Esophagus squamous epithelium (tissue), 5 donors: ENCODE data around the gene WBP1L. TPM values are rescaled to one million over a fixed set of nuclear protein-coding genes. Genes with fewer than 3 reads are reported as not detected.

Source experiments
- DNase-seq: peaks from one replicate; lab custom pipeline; 2025; lab: John Stamatoyannopoulos, UW
- H3K27ac ChIP-seq, 4 donors: fragments of 200-600 bp; sonication (generic); one replicate each; pipeline ENCODE4 v1.5.1; 2016 to 2019; ENCODE audit warnings: mild to moderate bottlenecking in 1 of 4
- H3K27me3 ChIP-seq, 4 donors: fragments of 200-600 bp; sonication (generic); 1 replicate in 3 of 4; 2 replicates in 1 of 4; pipeline versions ENCODE4 v1.5.1 to v1.6.0; 2017 to 2021; ENCODE audit warnings: antibody characterized with exemption in 1 of 4
- H3K36me3 ChIP-seq, 3 donors: fragments of 200-600 bp; sonication (generic); one replicate each; pipeline ENCODE4 v1.5.1; 2016 to 2019
- H3K4me1 ChIP-seq, 3 donors: fragments of 200-600 bp; sonication (generic); one replicate each; pipeline ENCODE4 v1.5.1; 2017 to 2019
- H3K4me3 ChIP-seq, 4 donors: fragments of 200-600 bp; sonication (generic); 1 replicate in 3 of 4; 2 replicates in 1 of 4; pipeline ENCODE4 v1.5.1; 2016 to 2019; ENCODE audit warnings: mild to moderate bottlenecking in 2 of 4, moderate library complexity in 1 of 4
- H3K9me3 ChIP-seq, 3 donors: fragments of 200-600 bp; sonication (generic); one replicate each; pipeline ENCODE4 v1.5.1; 2016 to 2019
- POLR2A ChIP-seq, 4 donors: fragments of 450-650 bp; IDR thresholded peaks; one replicate each; pipeline ENCODE4 v1.6.1; 2017; ENCODE audit warnings: antibody characterized with exemption in 4 of 4, mild to moderate bottlenecking in 4 of 4, moderate library complexity in 3 of 4
- WGBS, 2 donors: methylation state at CpG; one replicate each; pipeline ENCODE4 v1.1.5; 2018; 5-methylcytosine and 5-hydroxymethylcytosine counted together
- intact Hi-C: fragments of 100-400 bp; cut with DNase I; formaldehyde crosslinking; loops from one replicate; pipeline ENCODE4 v1.15.0; 2022
- total RNA-seq, 4 donors: library from RNA; depleted of rRNA; stranded (reverse); fragments of >200 nt; gene quantifications; one replicate each; pipeline ENCODE4 v1.1.0, GENCODE V29; 2016
- TF ChIP-seq, protein P1 (sequence below), 6 experiments: fragments of 450-650 bp in 4 of 6; fragments of 200-600 bp in 2 of 6; sonication (generic) in 2 of 6; IDR thresholded peaks; one replicate each; pipeline ENCODE4 v1.5.1; 2016 to 2019; ENCODE audit warnings: antibody characterized with exemption in 6 of 6, mild to moderate bottlenecking in 4 of 6, moderate library complexity in 4 of 6
- donor health status: DM: yes; HTN: yes; CAD: no.

Gene WBP1L
- total RNA-seq, 4 donors from 2014 or later, result 40.6 to 61.4 (median 49.1) TPM

DNA sequence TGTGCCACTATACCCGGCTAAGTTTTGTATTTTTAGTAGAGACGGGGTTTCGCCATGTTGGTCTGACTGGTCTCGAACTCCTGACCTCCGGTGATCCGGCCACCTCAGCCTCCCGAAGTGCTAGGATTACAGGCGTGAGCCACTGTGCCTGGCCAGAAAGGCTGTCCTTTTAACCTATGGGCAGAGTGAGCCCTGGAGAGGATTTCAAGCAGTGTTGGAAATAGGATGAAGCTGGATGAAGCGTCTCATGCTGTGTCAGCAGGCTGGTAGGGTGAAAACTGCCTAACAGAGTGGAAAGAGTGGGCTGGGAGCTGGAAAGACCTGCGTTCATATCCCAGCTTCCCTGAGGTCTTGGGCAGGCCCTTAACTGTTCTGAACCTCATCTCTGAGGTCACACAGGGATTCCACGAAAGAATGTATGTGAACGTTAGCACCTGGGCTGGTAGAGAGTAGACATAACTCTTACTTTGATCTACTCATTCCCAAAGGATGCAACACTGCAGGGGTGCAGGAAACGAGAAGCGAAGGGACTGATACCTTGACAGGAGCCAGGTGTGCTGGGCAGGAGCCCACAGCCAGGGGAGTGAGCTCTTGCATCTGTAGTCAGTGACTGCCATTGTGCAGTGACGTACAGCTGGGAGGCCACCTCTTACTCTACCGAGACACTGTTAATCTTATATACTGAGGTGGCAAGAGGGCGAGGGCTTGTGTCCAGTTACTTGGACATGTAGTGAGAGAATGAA lies 34.1 kb downstream of the WBP1L start:
- TF ChIP-seq, protein P1, sequence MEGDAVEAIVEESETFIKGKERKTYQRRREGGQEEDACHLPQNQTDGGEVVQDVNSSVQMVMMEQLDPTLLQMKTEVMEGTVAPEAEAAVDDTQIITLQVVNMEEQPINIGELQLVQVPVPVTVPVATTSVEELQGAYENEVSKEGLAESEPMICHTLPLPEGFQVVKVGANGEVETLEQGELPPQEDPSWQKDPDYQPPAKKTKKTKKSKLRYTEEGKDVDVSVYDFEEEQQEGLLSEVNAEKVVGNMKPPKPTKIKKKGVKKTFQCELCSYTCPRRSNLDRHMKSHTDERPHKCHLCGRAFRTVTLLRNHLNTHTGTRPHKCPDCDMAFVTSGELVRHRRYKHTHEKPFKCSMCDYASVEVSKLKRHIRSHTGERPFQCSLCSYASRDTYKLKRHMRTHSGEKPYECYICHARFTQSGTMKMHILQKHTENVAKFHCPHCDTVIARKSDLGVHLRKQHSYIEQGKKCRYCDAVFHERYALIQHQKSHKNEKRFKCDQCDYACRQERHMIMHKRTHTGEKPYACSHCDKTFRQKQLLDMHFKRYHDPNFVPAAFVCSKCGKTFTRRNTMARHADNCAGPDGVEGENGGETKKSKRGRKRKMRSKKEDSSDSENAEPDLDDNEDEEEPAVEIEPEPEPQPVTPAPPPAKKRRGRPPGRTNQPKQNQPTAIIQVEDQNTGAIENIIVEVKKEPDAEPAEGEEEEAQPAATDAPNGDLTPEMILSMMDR (IDR thresholded peaks at IDR 0.05), result no peak
- no peak for TF ChIP-seq POLR2A (IDR thresholded peaks at IDR 0.05)
- Histone ChIP-seq H3K27ac (peak overlapping the region; percentile 46 to 95 (median 89)), H3K4me1 (peaks cover 82 to 100% (median 96%) of the 10 kb centered on the region in 3 donors), H3K4me3 (no peak overlapping the region), H3K36me3 (peaks cover 0 to 6% (median 0%) of the 10 kb centered on the region in 3 donors), H3K27me3 (peaks cover 0 to 32% (median 0%) of the 10 kb centered on the region in 4 donors), H3K9me3 (no peaks in the 10 kb centered on the region)
- no peak for DNase-seq
- WGBS, 2 donors, result 76 to 82% methylated on average over 9 to 10 of the region's 17 CpGs
- intact Hi-C loops, result no loop called here

DNA sequence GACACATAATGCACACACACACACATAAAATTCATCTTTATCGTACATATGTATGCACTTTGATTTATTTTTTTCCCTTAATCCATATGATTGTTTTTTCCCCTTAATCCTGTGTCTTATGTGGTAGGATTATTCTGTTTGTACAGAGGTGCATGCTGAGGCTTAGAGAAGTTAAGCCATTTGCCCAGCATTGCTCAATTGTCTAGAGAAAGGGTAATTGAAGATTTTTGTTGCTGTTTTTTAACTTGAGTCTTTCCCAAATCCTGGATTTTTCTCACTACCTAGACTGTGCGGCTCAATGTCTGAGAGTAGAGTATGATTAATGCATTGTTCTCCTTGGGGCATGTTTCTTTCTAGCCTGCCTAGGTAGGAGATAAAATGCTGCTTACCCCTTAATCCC lies 35.0 kb downstream of the WBP1L start:
- Histone ChIP-seq H3K27ac (peak overlapping the region in 3 of 4 donors; percentile 11 to 91 (median 87)), H3K36me3 (peaks cover 0 to 6% (median 0%) of the 10 kb centered on the region in 3 donors), H3K4me1 (peaks cover 79 to 100% (median 96%) of the 10 kb centered on the region in 3 donors), H3K4me3 (no peak overlapping the region), H3K9me3 (no peaks in the 10 kb centered on the region), H3K27me3 (peaks cover 0 to 32% (median 0%) of the 10 kb centered on the region in 4 donors)
- no peak for TF ChIP-seq POLR2A (IDR thresholded peaks at IDR 0.05)
- TF ChIP-seq, protein P1 (IDR thresholded peaks at IDR 0.05), result no peak
- intact Hi-C loops, result no loop called here
- no peak for DNase-seq
- 42 to 61% methylated on average over 2 of the region's 2 CpGs for WGBS, 2 donors

DNA sequence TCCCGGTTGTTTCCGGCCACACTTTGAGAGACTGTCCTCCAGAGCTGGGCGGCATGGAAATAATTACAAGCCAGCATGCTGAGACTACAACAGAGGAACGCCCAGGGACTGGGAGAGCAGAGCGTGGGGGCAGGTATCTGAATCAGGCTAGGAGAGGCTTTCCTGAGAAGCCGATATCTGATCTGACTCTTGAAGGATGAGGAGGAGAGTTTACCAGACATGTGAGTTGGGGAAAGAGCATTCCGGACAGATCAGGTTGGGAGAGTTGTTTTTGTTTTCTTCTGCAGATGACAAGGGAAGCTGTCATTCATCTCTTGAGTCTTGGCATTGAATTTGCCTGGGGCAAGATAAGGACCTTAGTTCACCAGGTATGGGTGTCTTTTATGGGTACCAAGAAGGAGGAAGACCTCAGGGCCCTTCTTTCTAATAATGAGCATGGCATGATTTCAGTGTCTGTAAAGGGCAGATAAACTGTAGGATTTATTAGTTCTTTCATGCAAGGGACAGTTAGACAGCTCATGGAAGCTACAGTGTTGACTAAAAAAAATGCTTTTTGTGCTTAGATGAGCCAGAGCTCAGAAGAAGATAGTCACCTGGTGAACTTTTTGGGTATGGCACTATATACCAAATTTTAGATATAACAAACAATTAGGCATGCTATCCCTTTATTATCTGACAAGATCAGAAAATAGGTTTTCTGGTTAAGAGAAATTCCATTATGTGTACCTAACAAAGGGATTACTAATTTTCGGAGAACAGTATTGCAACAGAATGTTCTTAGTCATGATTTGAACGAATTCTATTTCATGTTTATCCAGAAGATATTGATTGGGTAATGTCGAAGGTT lies 36.2 kb downstream of the WBP1L start:
- Histone ChIP-seq H3K4me1 (peaks cover 75 to 100% (median 96%) of the 10 kb centered on the region in 3 donors), H3K27ac (peak overlapping the region in 3 of 4 donors; percentile 76 to 89 (median 88)), H3K36me3 (peaks cover 0 to 6% (median 0%) of the 10 kb centered on the region in 3 donors), H3K9me3 (no peaks in the 10 kb centered on the region), H3K4me3 (no peak overlapping the region), H3K27me3 (peaks cover 0 to 32% (median 0%) of the 10 kb centered on the region in 4 donors)
- DNase-seq, result no peak
- TF ChIP-seq, protein P1 (IDR thresholded peaks at IDR 0.05), result peak in 1 of 6 experiments; percentile 16
- no peak for TF ChIP-seq POLR2A (IDR thresholded peaks at IDR 0.05)
- intact Hi-C loops, result no loop called here
- 69 to 75% methylated on average over 8 to 10 of the region's 10 CpGs for WGBS, 2 donors

DNA sequence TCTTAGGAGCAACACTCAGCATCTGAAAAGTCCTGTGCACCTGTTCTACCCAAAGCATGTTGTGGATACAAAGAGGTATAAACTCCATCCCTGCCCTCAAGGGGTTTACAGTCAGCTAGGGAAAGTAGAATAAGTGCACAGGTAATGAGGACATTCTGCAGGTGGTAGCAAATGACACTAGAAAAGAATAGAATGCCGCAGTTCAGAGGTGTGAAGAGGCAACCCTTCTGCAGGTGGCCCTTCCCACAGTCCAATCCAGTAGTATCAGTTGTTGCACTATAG lies 36.7 kb downstream of the WBP1L start:
- H3K9me3 ChIP-seq, result no peaks in the 10 kb centered on the region
- peaks cover 0 to 28% (median 0%) of the 10 kb centered on the region in 4 donors for H3K27me3 ChIP-seq
- H3K27ac ChIP-seq, result peak overlapping the region in 3 of 4 donors; percentile 76 to 89 (median 88)
- peaks cover 0 to 6% (median 0%) of the 10 kb centered on the region in 3 donors for H3K36me3 ChIP-seq
- TF ChIP-seq POLR2A (IDR thresholded peaks at IDR 0.05), result no peak
- TF ChIP-seq, protein P1 (IDR thresholded peaks at IDR 0.05), result no peak
- peaks cover 72 to 100% (median 96%) of the 10 kb centered on the region in 3 donors for H3K4me1 ChIP-seq
- WGBS, 2 donors, result 91 to 100% methylated on average over 1 of the region's 1 CpG
- DNase-seq, result no peak
- H3K4me3 ChIP-seq, result no peak overlapping the region
- intact Hi-C loops, result no loop called here
